Heart right ventricle (tissue), 16 donors: ENCODE data around the gene KRT3. TPM values are rescaled to one million over a fixed set of nuclear protein-coding genes. Genes with fewer than 3 reads are reported as not detected.

ENCODE experiments used
- ATAC-seq, 8 donors: fragments of 200-7000 bp; cut with Tn5 transposase; one replicate each; pipeline ENCODE4 v1.9.1; 2020; ENCODE audit warnings: mild to moderate bottlenecking in 8 of 8, moderate library complexity in 8 of 8, moderate number of reproducible peaks in 1 of 8
- DNase-seq, 2 donors: peaks; one replicate each; pipeline ENCODE4 v3.0.0-alpha.2; 2020
- H3K27ac ChIP-seq, 10 donors: fragments of 200-600 bp; sonication (generic) in 2 of 10; one replicate each; pipeline versions ENCODE4 v1.5.0 to v1.8.0; 2020 to 2022; ENCODE audit warnings: mild to moderate bottlenecking in 3 of 10
- H3K27me3 ChIP-seq, 7 donors: fragments of 200-600 bp; one replicate each; pipeline ENCODE4 v1.8.0; 2021 to 2022; ENCODE audit warnings: mild to moderate bottlenecking in 2 of 7
- H3K36me3 ChIP-seq, 9 donors: fragments of 200-600 bp; sonication (generic) in 1 of 9; one replicate each; pipeline versions ENCODE4 v1.5.0 to v1.8.0; 2020 to 2022; ENCODE audit warnings: mild to moderate bottlenecking in 2 of 9
- H3K4me1 ChIP-seq, 9 donors: fragments of 200-600 bp; sonication (generic) in 1 of 9; one replicate each; pipeline versions ENCODE4 v1.5.0 to v1.8.0; 2020 to 2022; ENCODE audit warnings: mild to moderate bottlenecking in 4 of 9
- H3K4me3 ChIP-seq, 10 donors: fragments of 200-600 bp; sonication (generic) in 2 of 10; one replicate each; pipeline versions ENCODE4 v1.5.0 to v1.8.0; 2020 to 2022; ENCODE audit warnings: mild to moderate bottlenecking in 7 of 10, moderate library complexity in 2 of 10
- H3K9me3 ChIP-seq, 11 donors: fragments of 200-600 bp in 10 of 11; sonication (generic) in 2 of 11; one replicate each; pipeline versions ENCODE4 v1.5.0 to v1.8.0; 2013 to 2022; ENCODE audit warnings: mild to moderate bottlenecking in 2 of 11, control low read depth in 1 of 11, moderate library complexity in 1 of 11
- WGBS, 2 donors: extraction: QIAGEN DNeasy Blood & Tissue Kit; methylation state at CpG; one replicate each; pipeline ENCODE4 v1.1.7; 2013; ENCODE audit warnings: inconsistent platforms in 1 of 2; 5-methylcytosine and 5-hydroxymethylcytosine counted together
- intact Hi-C, 10 donors: fragments of 100-400 bp; cut with DNase I; formaldehyde crosslinking; loops; one replicate each; pipeline versions ENCODE4 v1.11.1 to v1.14.2; 2022
- polyA plus RNA-seq, 2 donors: library from polyadenylated mRNA; stranded (reverse); fragments of 200-250 nt; gene quantifications; one replicate each; pipeline ENCODE4 v1.2.3, GENCODE V29; 2013
- total RNA-seq, 10 donors: library from RNA; stranded (reverse); fragmentation: NEBNext Ultra II Directional in 3 of 10; extraction: Animal tissue kit (Norgen Biotek cat#: 25700) in 3 of 10; gene quantifications; one replicate each; pipeline versions ENCODE4 v1.2.1 to v1.2.4, GENCODE V29; 2021 to 2023
- TF ChIP-seq, protein P1 (sequence below), 9 donors: fragments of 200-600 bp; sonication (generic) in 2 of 9; IDR thresholded peaks; one replicate each; pipeline versions ENCODE4 v1.5.0 to v1.8.0; 2021 to 2022; ENCODE audit warnings: antibody characterized with exemption in 9 of 9, mild to moderate bottlenecking in 5 of 9, moderate library complexity in 1 of 9
- donor health status: Arrhythmogenic right ventricular cardiomyopathy.
- donor health status: ischemic (EF 13 %, LVEDD 7.1; RV severe dilation, severe dysfunction).
- donor health status: healthy with polysubstance abuse.
- donor health status: DM: no; HTN: yes; CAD: no.
- donor health status: DM: no; HTN: no; CAD: no.
- donor health status: ischemic (EF 25% LVEDD 6.9; RV normal size, moderate dysfunction).
- donor health status: ischemic (EF 25% LVEDD 5.7; RV mildly dilated, moderate dysfunction).
- donor health status: healthy.
- donor health status: DM: yes; HTN: yes; CAD: no.
- donor health status: Ischemic cardiomyopathy.
- donor health status: ischemic (EF 35%, LVEDD 5.7; RV mildly dilated, moderate dysfunction).
- donor health status: nonischemic (EF 11% LVEDD 7.7; RV severe dilation, severe dysfunction).
- donor health status: DM: yes; HTN: yes; CAD: no.
- donor health status: PGD.
- donor health status: ischemic (EF 29% LVEDD 5.4; RV normal size, mild dysfunction).
- donor health status: nonischemic (EF 23%, LVEDD 6.1; RV moderate dilation, normal function).

KRT3 gene
- total and polyA plus RNA-seq, 12 donors: not detected

DNA sequence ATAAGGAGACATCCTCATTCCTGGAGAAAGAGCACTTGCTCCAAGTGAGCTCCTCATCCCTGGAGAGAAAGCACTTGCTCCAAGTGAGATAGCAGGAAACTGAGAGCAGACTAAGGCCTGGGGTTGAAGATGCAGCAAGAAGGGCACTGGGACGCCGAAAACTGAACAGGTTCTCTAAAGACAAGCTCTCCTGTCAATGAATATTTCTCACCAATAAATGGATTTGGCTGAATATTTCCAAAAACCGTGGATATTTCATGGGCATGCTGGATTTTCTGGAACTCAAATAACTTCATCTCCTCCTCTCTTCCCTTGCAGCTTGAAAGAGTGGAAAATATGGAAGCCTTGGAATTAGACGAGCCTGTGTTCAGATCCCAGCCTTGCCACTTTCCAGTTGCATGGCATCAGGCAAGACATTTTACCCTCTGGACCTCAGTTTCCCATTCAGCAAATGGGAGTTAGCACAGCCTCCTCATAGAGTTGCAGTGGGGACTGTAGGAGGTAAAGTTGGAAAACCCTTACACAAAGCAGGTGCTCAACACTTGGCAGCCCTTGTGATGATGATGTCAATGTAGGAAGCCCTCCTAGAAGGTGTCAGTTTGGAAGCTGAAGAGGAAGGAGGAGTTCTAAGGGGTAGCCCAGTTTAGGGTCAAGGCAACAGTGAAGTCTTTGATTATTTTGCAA lies 14.4 kb downstream of the KRT3 start:
- H3K4me3 ChIP-seq: no peak overlapping the region
- TF ChIP-seq, protein P1, sequence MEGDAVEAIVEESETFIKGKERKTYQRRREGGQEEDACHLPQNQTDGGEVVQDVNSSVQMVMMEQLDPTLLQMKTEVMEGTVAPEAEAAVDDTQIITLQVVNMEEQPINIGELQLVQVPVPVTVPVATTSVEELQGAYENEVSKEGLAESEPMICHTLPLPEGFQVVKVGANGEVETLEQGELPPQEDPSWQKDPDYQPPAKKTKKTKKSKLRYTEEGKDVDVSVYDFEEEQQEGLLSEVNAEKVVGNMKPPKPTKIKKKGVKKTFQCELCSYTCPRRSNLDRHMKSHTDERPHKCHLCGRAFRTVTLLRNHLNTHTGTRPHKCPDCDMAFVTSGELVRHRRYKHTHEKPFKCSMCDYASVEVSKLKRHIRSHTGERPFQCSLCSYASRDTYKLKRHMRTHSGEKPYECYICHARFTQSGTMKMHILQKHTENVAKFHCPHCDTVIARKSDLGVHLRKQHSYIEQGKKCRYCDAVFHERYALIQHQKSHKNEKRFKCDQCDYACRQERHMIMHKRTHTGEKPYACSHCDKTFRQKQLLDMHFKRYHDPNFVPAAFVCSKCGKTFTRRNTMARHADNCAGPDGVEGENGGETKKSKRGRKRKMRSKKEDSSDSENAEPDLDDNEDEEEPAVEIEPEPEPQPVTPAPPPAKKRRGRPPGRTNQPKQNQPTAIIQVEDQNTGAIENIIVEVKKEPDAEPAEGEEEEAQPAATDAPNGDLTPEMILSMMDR (IDR thresholded peaks at IDR 0.05): no peak
- H3K36me3 ChIP-seq: no peaks in the 10 kb centered on the region
- ATAC-seq: no peak
- WGBS, 2 donors: 61 to 86% methylated on average over 4 of the region's 4 CpGs
- no peak overlapping the region for H3K27ac ChIP-seq
- peaks cover 0 to 55% (median 20%) of the 10 kb centered on the region in 7 donors for H3K27me3 ChIP-seq
- DNase-seq: no peak
- intact Hi-C loops: no loop called here
- H3K9me3 ChIP-seq: no peaks in the 10 kb centered on the region
- no peaks in the 10 kb centered on the region for H3K4me1 ChIP-seq

DNA sequence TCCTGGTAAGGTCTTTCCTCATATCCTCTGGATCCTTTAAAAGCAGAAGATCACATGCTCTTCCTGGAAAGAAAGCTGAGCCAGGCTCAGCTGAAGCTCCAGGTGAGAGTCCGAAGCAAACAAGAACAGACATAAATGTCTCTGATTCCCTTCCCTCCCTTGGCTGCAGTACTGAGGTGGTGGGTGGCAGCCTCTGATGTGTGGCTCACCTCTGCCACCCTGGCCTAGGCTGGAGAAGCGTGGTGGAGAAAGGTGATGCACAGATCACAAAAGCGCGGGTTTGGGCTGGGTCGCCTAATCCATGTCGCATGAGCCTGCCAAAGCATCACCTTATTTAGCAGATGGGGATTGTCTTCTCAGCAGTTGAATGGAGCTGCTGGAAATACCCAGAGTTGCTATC lies 16.0 kb downstream of the KRT3 start:
- H3K27me3 ChIP-seq: peaks cover 0 to 65% (median 28%) of the 10 kb centered on the region in 7 donors
- 89 to 91% methylated on average over 6 of the region's 6 CpGs for WGBS, 2 donors
- intact Hi-C loops: no loop called here
- no peaks in the 10 kb centered on the region for H3K36me3 ChIP-seq
- no peak for ATAC-seq
- no peak overlapping the region for H3K27ac ChIP-seq
- H3K9me3 ChIP-seq: no peaks in the 10 kb centered on the region
- TF ChIP-seq, protein P1 (IDR thresholded peaks at IDR 0.05): no peak
- H3K4me3 ChIP-seq: no peak overlapping the region
- H3K4me1 ChIP-seq: no peaks in the 10 kb centered on the region
- DNase-seq: no peak

DNA sequence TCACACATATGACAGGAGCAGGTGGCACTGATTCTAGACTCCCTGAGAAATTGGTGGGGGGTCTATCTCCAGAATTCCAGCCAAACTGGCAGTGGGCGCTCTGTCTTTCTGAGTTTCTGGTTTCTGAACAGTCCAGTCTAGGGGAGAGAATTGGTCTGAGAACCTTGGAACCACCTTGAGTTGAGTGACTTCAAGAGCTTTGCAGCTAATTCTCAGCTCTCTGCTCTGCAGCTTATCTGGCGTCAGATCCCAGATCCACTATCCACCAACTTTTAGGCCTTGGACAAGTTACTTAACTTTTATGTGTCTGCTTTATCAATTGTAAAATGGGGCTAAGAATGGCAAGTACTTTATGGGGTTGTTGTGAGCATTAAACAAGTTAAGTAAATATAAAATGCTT lies 17.1 kb downstream of the KRT3 start:
- Histone ChIP-seq H3K9me3 (no peaks in the 10 kb centered on the region), H3K27ac (no peak overlapping the region), H3K36me3 (no peaks in the 10 kb centered on the region), H3K27me3 (peaks cover 0 to 68% (median 23%) of the 10 kb centered on the region in 7 donors), H3K4me3 (no peak overlapping the region), H3K4me1 (no peaks in the 10 kb centered on the region)
- TF ChIP-seq, protein P1 (IDR thresholded peaks at IDR 0.05): no peak
- DNase-seq: no peak
- intact Hi-C loops: no loop called here
- 93% methylated on average over 2 of the region's 2 CpGs for WGBS, 2 donors
- ATAC-seq: no peak

DNA sequence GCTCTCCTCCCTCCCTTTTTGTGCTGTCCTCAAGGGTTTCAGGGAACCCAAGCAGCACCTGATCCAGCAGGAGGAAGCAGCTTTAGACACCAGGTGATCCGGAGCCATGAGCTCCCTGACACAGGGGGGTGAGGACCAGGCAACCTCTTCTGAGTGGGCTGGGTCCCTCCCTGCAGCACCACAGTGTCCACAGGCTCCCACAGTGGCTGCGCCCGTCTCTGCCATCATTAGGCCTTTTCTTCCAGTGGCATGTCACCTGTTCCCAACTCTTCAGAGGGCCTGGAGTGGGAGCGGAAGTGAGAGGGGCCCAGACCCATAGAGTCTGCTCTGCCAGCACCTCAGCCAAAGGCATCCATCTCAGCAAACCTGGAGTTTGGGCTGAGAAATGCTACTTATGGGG lies 18.4 kb downstream of the KRT3 start:
- TF ChIP-seq, protein P1 (IDR thresholded peaks at IDR 0.05): no peak
- WGBS, 2 donors: 91 to 97% methylated on average over 4 of the region's 4 CpGs
- Histone ChIP-seq H3K9me3 (no peaks in the 10 kb centered on the region), H3K27ac (no peak overlapping the region), H3K4me3 (no peak overlapping the region), H3K4me1 (no peaks in the 10 kb centered on the region), H3K36me3 (no peaks in the 10 kb centered on the region), H3K27me3 (peaks cover 0 to 67% (median 19%) of the 10 kb centered on the region in 7 donors)
- ATAC-seq (no peak), DNase-seq (no peak)
- intact Hi-C loops: no loop called here
